ENCODE measurements around the gene VMO1.
"Not testable (repeated sequence)": the region's sequence is repeated elsewhere in the genome, so short reads cannot be mapped to it uniquely, and the experiment has no call there.

The VMO1 gene

GRCh38 chr17:4786106-4786511 lies at the start of gene VMO1:
TSS of gene VMO1 (minus strand) at chr17:4786364. CDS start at chr17:4786352, 12 bp downstream.
- TF ChIP-seq FOXA1 (IDR thresholded peaks at IDR 0.05) = no peak
- no peak for TF ChIP-seq BHLHE40 (IDR thresholded peaks at IDR 0.05; ENCODE audit: borderline replicate concordance)
- TF ChIP-seq ELF4 (IDR thresholded peaks at IDR 0.05) = no peak
- TF ChIP-seq FOXK2 (IDR thresholded peaks at IDR 0.05) = no peak
- TF ChIP-seq SP1 (IDR thresholded peaks at IDR 0.05) = no peak
- TF ChIP-seq HDGF (IDR thresholded peaks at IDR 0.05; ENCODE audit: borderline replicate concordance) = no peak
- TF ChIP-seq TARDBP (IDR thresholded peaks at IDR 0.05) = no peak
- no peak for TF ChIP-seq CTBP1 (IDR thresholded peaks at IDR 0.05; ENCODE audit: borderline replicate concordance)
- no peak for TF ChIP-seq L3MBTL2 (conservative IDR thresholded peaks at IDR 0.05)
- TF ChIP-seq ARNT (IDR thresholded peaks at IDR 0.05) = no peak
- TF ChIP-seq PKNOX1 (IDR thresholded peaks at IDR 0.05) = no peak
- CTCF ChIA-PET = interaction anchor here (0.6 kb wide), 1 partner anchor 191 kb away, joined by 3 read pairs; no protein-coding TSS in a partner anchor
- no peak for DNase-seq (ENCODE audit: extremely low spot score)
- POLR2A ChIA-PET = interaction anchor here (0.7 to 1.4 kb wide), 3 partner anchors 10 to 47 kb away, joined by 3 to 4 read pairs (median 3); partner anchors contain the start of genes CXCL16, PLD2 and ZMYND15

GRCh38 chr17:4834681-4835020 lies 48.5 kb upstream of the VMO1 start:
- POLR2A ChIA-PET = interaction anchor here (1.1 to 2.3 kb wide), 2 partner anchors 45 to 47 kb away, joined by 3 to 12 read pairs; partner anchors contain the start of gene GLTPD2
- no peak for TF ChIP-seq FOXK2 (IDR thresholded peaks at IDR 0.05)
- TF ChIP-seq TARDBP (IDR thresholded peaks at IDR 0.05) = no peak
- TF ChIP-seq FOXM1 (IDR thresholded peaks at IDR 0.05; ENCODE audit: borderline replicate concordance) = no peak
- no peak for TF ChIP-seq SP1 (IDR thresholded peaks at IDR 0.05)
- no peak for TF ChIP-seq PKNOX1 (IDR thresholded peaks at IDR 0.05)
- TF ChIP-seq ARNT (IDR thresholded peaks at IDR 0.05) = no peak
- no peak for TF ChIP-seq ELF4 (IDR thresholded peaks at IDR 0.05)
- TF ChIP-seq L3MBTL2 (conservative IDR thresholded peaks at IDR 0.05) = no peak
- no peak for TF ChIP-seq CTBP1 (IDR thresholded peaks at IDR 0.05; ENCODE audit: borderline replicate concordance)

GRCh38 chr17:4833941-4834680 lies 47.9 kb upstream of the VMO1 start:
- DNase-seq (ENCODE audit: extremely low spot score) = peak; percentile 22
- ChIA-PET CTCF (interaction anchor here (0.5 kb wide), 1 partner anchor 44 kb away, joined by 3 read pairs; no protein-coding TSS in a partner anchor), POLR2A (interaction anchor here (0.6 to 2.3 kb wide), 4 partner anchors 10 to 47 kb away, joined by 3 to 12 read pairs (median 4); partner anchors contain the start of genes GLTPD2 and PLD2)
- no peak for TF ChIP-seq HDGF (IDR thresholded peaks at IDR 0.05; ENCODE audit: borderline replicate concordance)
- peak; percentile 44; the same call in 1 of the 2 replicates for TF ChIP-seq L3MBTL2 (conservative IDR thresholded peaks at IDR 0.05)

More at GRCh38 chr17:4834681-4835020, 48.5 kb upstream of the VMO1 start:
- DNase-seq (ENCODE audit: extremely low spot score) = no peak
- CTCF ChIA-PET = no interaction called here

GRCh38 chr17:4833178-4833940 lies 47.2 kb upstream of the VMO1 start, which contains the start of gene MINK1:
TSS of gene MINK1 (plus strand) at chr17:4833340. CDS start at chr17:4833584, 244 bp downstream.
- no peak for TF ChIP-seq FOXK2 (IDR thresholded peaks at IDR 0.05)
- POLR2A ChIA-PET = interaction anchor here (0.7 to 2.3 kb wide), 4 partner anchors 11 to 44 kb away, joined by 3 to 12 read pairs (median 4); partner anchors contain the start of genes GLTPD2 and PLD2
- peak; percentile 99 for DNase-seq (ENCODE audit: extremely low spot score)
- CTCF ChIA-PET = interaction anchor here (0.5 to 0.6 kb wide), 2 partner anchors 43 to 231 kb away, joined by 3 to 4 read pairs; no protein-coding TSS in a partner anchor

GRCh38 chr17:4832829-4833177 lies 46.6 kb upstream of the VMO1 start:
- ChIA-PET CTCF (interaction anchor here (0.6 kb wide), 1 partner anchor 230 kb away, joined by 4 read pairs; no protein-coding TSS in a partner anchor), POLR2A (interaction anchor here (0.7 to 2.3 kb wide), 3 partner anchors 14 to 43 kb away, joined by 4 to 12 read pairs (median 4); partner anchors contain the start of genes GLTPD2 and PLD2)
- TF ChIP-seq PKNOX1 (IDR thresholded peaks at IDR 0.05) = peak; percentile 92
- TF ChIP-seq L3MBTL2 (conservative IDR thresholded peaks at IDR 0.05) = peak; percentile 91
- not testable (repeated sequence) for DNase-seq (ENCODE audit: extremely low spot score)

- TF ChIP-seq FOXA1 (IDR thresholded peaks at IDR 0.05) = no peak
- TF ChIP-seq SP1 (IDR thresholded peaks at IDR 0.05) = no peak
- TF ChIP-seq NFRKB (IDR thresholded peaks at IDR 0.05) = no peak
- TF ChIP-seq LEF1 (IDR thresholded peaks at IDR 0.05; ENCODE audit: borderline replicate concordance) = no peak
- no peak for TF ChIP-seq ZNF384 (IDR thresholded peaks at IDR 0.05)
- TF ChIP-seq SUZ12 (IDR thresholded peaks at IDR 0.05) = no peak
- TF ChIP-seq CTBP1 (IDR thresholded peaks at IDR 0.05; ENCODE audit: borderline replicate concordance) = no peak
- no peak for TF ChIP-seq L3MBTL2 (conservative IDR thresholded peaks at IDR 0.05)
- no peak for TF ChIP-seq TARDBP (IDR thresholded peaks at IDR 0.05)
- no peak for TF ChIP-seq FOXK2 (IDR thresholded peaks at IDR 0.05)
- TF ChIP-seq FOXM1 (IDR thresholded peaks at IDR 0.05; ENCODE audit: borderline replicate concordance) = no peak
- DNase-seq (ENCODE audit: extremely low spot score) = no peak
- CTCF ChIA-PET = interaction anchor here (0.6 to 1.0 kb wide), 2 partner anchors 37 to 322 kb away, joined by 3 read pairs; no protein-coding TSS in a partner anchor
- POLR2A ChIA-PET = no interaction called here
Measured at GRCh38 chr17:4827399-4827798, 41.2 kb upstream of the VMO1 start.

Data from HEK293T (cell line).